HepG2 (cell line): ENCODE results near the gene SPI1. TPM values are rescaled to one million over a fixed set of nuclear protein-coding genes. Genes with fewer than 3 reads are reported as not detected.

ENCODE experiments used
- BCL3 ChIP-seq: sonication (generic); formaldehyde crosslinking; IDR thresholded peaks from 2 replicates; pipeline ENCODE4 v1.5.1; 2020; ENCODE audit warnings: mild to moderate bottlenecking, missing genetic modification reagents, moderate library complexity
- BORCS8-MEF2B ChIP-seq: sonication (generic); formaldehyde crosslinking; IDR thresholded peaks from 2 replicates; pipeline ENCODE4 v1.8.0; 2022; ENCODE audit warnings: mild to moderate bottlenecking, missing genetic modification reagents
- HNF4G ChIP-seq, 2 experiments: sonication (generic) in 1 of 2; formaldehyde crosslinking in 1 of 2; IDR thresholded peaks; 2 replicates each; pipeline versions ENCODE4 v1.4.0 to v1.6.1; 2011 to 2020; ENCODE audit warnings: borderline replicate concordance in 2 of 2, low read depth in 2 of 2, mild to moderate bottlenecking in 2 of 2, low read length in 1 of 2, missing genetic modification reagents in 1 of 2, moderate library complexity in 1 of 2
- MATR3 ChIP-seq: sonication (generic); formaldehyde crosslinking; IDR thresholded peaks from 2 replicates; pipeline ENCODE4 v1.4.0; 2020; ENCODE audit warnings: missing genetic modification reagents
- NCOA1 ChIP-seq: sonication (generic); formaldehyde crosslinking; IDR thresholded peaks from 2 replicates; pipeline ENCODE4 v1.9.0; 2021; ENCODE audit warnings: missing genetic modification reagents
- NCOR1 ChIP-seq: fragments of 200-600 bp; sonication (generic); IDR thresholded peaks from 2 replicates; pipeline ENCODE4 v1.7.0; 2017; ENCODE audit warnings: antibody characterized with exemption, low read length, borderline replicate concordance
- NFE2L1 ChIP-seq: sonication (generic); formaldehyde crosslinking; IDR thresholded peaks from 2 replicates; pipeline ENCODE4 v1.4.0; 2020; ENCODE audit warnings: missing genetic modification reagents, mild to moderate bottlenecking, borderline replicate concordance
- PATZ1 ChIP-seq: sonication (generic); formaldehyde crosslinking; IDR thresholded peaks from 2 replicates; pipeline ENCODE4 v1.4.0; 2020; ENCODE audit warnings: missing genetic modification reagents
- SATB2 ChIP-seq: sonication (generic); formaldehyde crosslinking; IDR thresholded peaks from 2 replicates; pipeline ENCODE4 v1.5.0; 2020; ENCODE audit warnings: missing genetic modification reagents
- THAP11 ChIP-seq: IDR thresholded peaks from 2 replicates; pipeline ENCODE4 v1.6.1; 2016; ENCODE audit warnings: missing biosample characterization, missing genetic modification reagents
- YY1 ChIP-seq: IDR thresholded peaks from 2 replicates; pipeline ENCODE4 v1.6.1; 2011; ENCODE audit warnings: low read length, low read depth, moderate library complexity, mild to moderate bottlenecking; ENCODE audit not compliant: insufficient read depth, insufficient replicate concordance
- ZBTB2 ChIP-seq: sonication (generic); formaldehyde crosslinking; IDR thresholded peaks from 2 replicates; pipeline ENCODE4 v1.8.0; 2022; ENCODE audit warnings: low read depth, missing genetic modification reagents
- ZC3H13 ChIP-seq: sonication (generic); formaldehyde crosslinking; IDR thresholded peaks from 2 replicates; pipeline ENCODE4 v1.8.1; 2023; ENCODE audit warnings: mild to moderate bottlenecking, missing genetic modification reagents, moderate library complexity
- ZFAT ChIP-seq: sonication (generic); formaldehyde crosslinking; conservative IDR thresholded peaks from 2 replicates; pipeline ENCODE4 v1.8.1; 2023; ENCODE audit warnings: missing genetic modification reagents, inconsistent platforms
- ZFP37 ChIP-seq: sonication (generic); formaldehyde crosslinking; IDR thresholded peaks from 2 replicates; pipeline ENCODE4 v1.4.0; 2020; ENCODE audit warnings: missing genetic modification reagents, borderline replicate concordance
- ZNF160 ChIP-seq: sonication (generic); formaldehyde crosslinking; IDR thresholded peaks from 2 replicates; pipeline ENCODE4 v1.8.0; 2022; ENCODE audit warnings: mild to moderate bottlenecking, inconsistent platforms, missing genetic modification reagents
- ZNF350 ChIP-seq: sonication (generic); formaldehyde crosslinking; IDR thresholded peaks from 2 replicates; pipeline ENCODE4 v1.4.0; 2020; ENCODE audit warnings: mild to moderate bottlenecking, low read depth, missing genetic modification reagents, borderline replicate concordance
- ZNF552 ChIP-seq: sonication (generic); formaldehyde crosslinking; IDR thresholded peaks from 2 replicates; pipeline ENCODE4 v1.9.0; 2022; ENCODE audit warnings: missing genetic modification reagents, mild to moderate bottlenecking, borderline replicate concordance
- ZNF788 ChIP-seq: sonication (generic); formaldehyde crosslinking; IDR thresholded peaks from 2 replicates; pipeline ENCODE4 v1.5.0; 2020; ENCODE audit warnings: mild to moderate bottlenecking, missing genetic modification reagents, borderline replicate concordance
- ZNF792 ChIP-seq: IDR thresholded peaks from 2 replicates; pipeline ENCODE4 v1.6.1; 2016
- ZNF883 ChIP-seq: sonication (generic); formaldehyde crosslinking; IDR thresholded peaks from 2 replicates; pipeline ENCODE4 v1.5.1; 2020; ENCODE audit warnings: mild to moderate bottlenecking, missing genetic modification reagents; ENCODE audit errors: not compliant biosample characterization
- ZSCAN25 ChIP-seq: sonication (generic); formaldehyde crosslinking; IDR thresholded peaks from 2 replicates; pipeline ENCODE4 v1.8.0; 2022; ENCODE audit warnings: mild to moderate bottlenecking, missing genetic modification reagents
- polyA plus RNA-seq, 8 experiments: library from polyadenylated mRNA; depleted of rRNA in 3 of 8; stranded (reverse) in 7 of 8; unstranded in 1 of 8; fragments of >200 nt; fragmentation: Illumina TruSeq in 4 of 8; extraction: Trizol in 4 of 8; gene quantifications; 2 replicates each; pipeline versions ENCODE4 v1.2.1 to v1.2.3, GENCODE V29; 2011 to 2016; ENCODE audit warnings: low read depth in 4 of 8, missing spikeins in 1 of 8, mixed read lengths in 1 of 8; ENCODE audit not compliant: insufficient read depth in 1 of 8
- total RNA-seq, 5 experiments: library from RNA; depleted of rRNA; stranded (reverse); fragments of >200 nt; fragmentation: Illumina TruSeq; extraction: Trizol; gene quantifications; 2 replicates each; pipeline ENCODE4 v1.2.3, GENCODE V29; 2016; ENCODE audit warnings: low read depth in 1 of 5
- TF ChIP-seq, protein P1 (sequence below): sonication (generic); formaldehyde crosslinking; IDR thresholded peaks from 2 replicates; pipeline ENCODE4 v1.8.0; 2022; ENCODE audit warnings: mild to moderate bottlenecking, missing genetic modification reagents, moderate library complexity

Gene SPI1
- total and polyA plus RNA-seq, 2 of the 13 experiments (the other 11 are each of a cell fraction or from before 2014, with no cell fraction given), result not detected

DNA sequence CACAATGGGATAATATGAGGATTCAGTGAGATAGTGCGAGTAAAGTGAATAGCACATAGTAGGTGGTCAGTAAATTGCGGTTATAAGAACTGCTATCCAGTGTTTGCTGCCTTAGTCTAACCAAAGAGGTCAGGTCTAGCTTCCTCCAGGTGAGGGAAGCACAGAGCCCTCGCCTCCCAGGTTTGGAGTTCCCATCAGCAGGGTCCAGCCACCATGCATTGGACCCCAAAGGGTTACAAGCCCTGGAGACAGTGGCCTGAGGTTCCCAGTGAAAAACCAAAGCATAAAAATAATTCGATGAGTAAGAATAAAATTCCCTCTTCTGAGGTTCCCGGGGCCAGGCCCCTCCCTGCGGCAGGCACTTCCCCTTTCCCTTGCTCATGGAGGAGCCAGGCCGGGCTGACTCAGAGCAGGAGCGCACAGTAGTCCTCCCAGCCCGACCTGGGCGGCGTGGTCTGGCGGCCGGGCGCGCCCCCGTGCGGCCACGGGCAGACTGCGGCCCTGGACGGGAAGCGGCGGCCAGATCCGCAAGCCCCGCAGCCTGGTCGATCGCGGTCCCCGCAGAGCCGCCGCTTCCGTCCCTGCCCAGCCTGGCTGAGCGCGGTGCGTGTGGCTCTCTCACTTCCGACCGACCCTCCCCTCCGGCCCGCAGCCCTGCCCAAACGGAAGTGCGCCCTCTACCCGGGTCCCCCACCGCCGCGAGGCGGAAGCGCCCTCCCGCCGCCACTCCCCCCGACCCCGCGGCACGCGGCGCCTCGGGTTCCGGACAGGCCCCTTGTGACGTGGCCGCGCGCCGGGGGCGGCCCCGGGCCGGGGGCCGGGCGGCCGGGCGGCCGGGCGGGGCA lies 29.6 kb upstream of the SPI1 start, which contains the start of gene SLC39A13 (continued):
- TF ChIP-seq BCL3 (CRISPR knock-in tag) (peak; percentile 89; the same call in 1 of the 2 replicates), YY1 (peak; percentile 86), ZC3H13 (CRISPR knock-in tag) (no peak; the same call in 1 of the 2 replicates), PATZ1 (CRISPR knock-in tag) (peak; percentile 89), ZSCAN25 (CRISPR knock-in tag) (peak; percentile 97), NCOA1 (CRISPR knock-in tag) (peak; percentile 47; the same call in 1 of the 2 replicates), ZNF350 (0 out of 2 replicates have a peak, but pooled peaks have one; percentile 2), ZNF883 (peak; percentile 86), HNF4G (IDR thresholded peaks at IDR 0.05; ENCODE audit: borderline replicate concordance, low read depth, low read length) (no peak), HNF4G (CRISPR knock-in tag; IDR thresholded peaks at IDR 0.05; ENCODE audit: borderline replicate concordance, low read depth) (peak; percentile 19; the same call in 1 of the 2 replicates), BORCS8-MEF2B (CRISPR knock-in tag) (peak; percentile 75; the same call in 1 of the 2 replicates), MATR3 (no peak), ZFP37 (CRISPR knock-in tag) (0 out of 2 replicates have a peak, but pooled peaks have one; percentile 44), THAP11 (CRISPR knock-in tag) (peak; percentile 95), NFE2L1 (no peak), SATB2 (CRISPR knock-in tag) (0 out of 2 replicates have a peak, but pooled peaks have one; percentile 63), ZBTB2 (CRISPR knock-in tag) (peak; percentile 100), ZFAT (CRISPR knock-in tag) (peak; percentile 56; the same call in 1 of the 2 replicates), ZNF160 (CRISPR knock-in tag) (peak; percentile 74; the same call in 1 of the 2 replicates), ZNF552 (peak; percentile 90), NCOR1 (no peak; the same call in 1 of the 2 replicates), ZNF788 (peak; percentile 32; the same call in 1 of the 2 replicates), ZNF792 (peak; percentile 34; the same call in 1 of the 2 replicates)
- TF ChIP-seq, protein P1, sequence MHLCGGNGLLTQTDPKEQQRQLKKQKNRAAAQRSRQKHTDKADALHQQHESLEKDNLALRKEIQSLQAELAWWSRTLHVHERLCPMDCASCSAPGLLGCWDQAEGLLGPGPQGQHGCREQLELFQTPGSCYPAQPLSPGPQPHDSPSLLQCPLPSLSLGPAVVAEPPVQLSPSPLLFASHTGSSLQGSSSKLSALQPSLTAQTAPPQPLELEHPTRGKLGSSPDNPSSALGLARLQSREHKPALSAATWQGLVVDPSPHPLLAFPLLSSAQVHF, result no peak
